GM23338 (cell line): ENCODE results near the gene RSAD1. TPM values are rescaled to one million over a fixed set of nuclear protein-coding genes. Genes with fewer than 3 reads are reported as not detected.

Experiments used
- ATAC-seq: fragments of 200-7000 bp; cut with Tn5 transposase; 3 replicates; pipeline ENCODE4 v1.9.1; 2020
- DNase-seq: peaks from one replicate; pipeline ENCODE4 v3.0.0-alpha.2; 2015; ENCODE audit warnings: low spot score
- H2AFZ ChIP-seq: fragments of 200-600 bp; sonication (generic); 2 replicates; pipeline ENCODE4 v1.8.0; 2016; ENCODE audit warnings: antibody characterized with exemption, mild to moderate bottlenecking, moderate library complexity
- H3F3A ChIP-seq: fragments of 200-600 bp; sonication (generic); replicated peaks from 2 replicates; pipeline ENCODE4 v1.8.0; 2017; ENCODE audit warnings: antibody characterized with exemption, mixed run types, low read depth
- H3K27ac ChIP-seq: fragments of 200-600 bp; sonication (generic); 2 replicates; pipeline ENCODE4 v1.6.1; 2016; ENCODE audit warnings: low read depth
- H3K27me3 ChIP-seq: fragments of 200-600 bp; sonication (generic); 2 replicates; pipeline ENCODE4 v1.8.0; 2016; ENCODE audit warnings: mild to moderate bottlenecking, mixed run types, moderate library complexity; ENCODE audit not compliant: insufficient read depth
- H3K36me3 ChIP-seq: fragments of 200-600 bp; sonication (generic); 2 replicates; pipeline ENCODE4 v1.8.0; 2016; ENCODE audit warnings: mild to moderate bottlenecking; ENCODE audit not compliant: insufficient read depth
- H3K4me1 ChIP-seq: fragments of 200-600 bp; sonication (generic); 2 replicates; pipeline ENCODE4 v1.8.0; 2016; ENCODE audit warnings: mild to moderate bottlenecking, moderate library complexity; ENCODE audit not compliant: insufficient read depth
- H3K4me2 ChIP-seq: fragments of 200-600 bp; sonication (generic); 2 replicates; pipeline ENCODE4 v1.7.1; 2017; ENCODE audit warnings: mixed run types
- H3K4me3 ChIP-seq: fragments of 200-600 bp; sonication (generic); 2 replicates; pipeline ENCODE4 v1.6.1; 2016; ENCODE audit warnings: mixed run types
- H3K79me2 ChIP-seq: fragments of 200-600 bp; sonication (generic); replicated peaks from 2 replicates; pipeline ENCODE4 v1.8.0; 2017; ENCODE audit warnings: mild to moderate bottlenecking; ENCODE audit not compliant: insufficient read depth
- H3K9me2 ChIP-seq: fragments of 200-600 bp; sonication (generic); 2 replicates; pipeline ENCODE4 v1.8.0; 2017; ENCODE audit not compliant: insufficient read depth
- H4K20me1 ChIP-seq: fragments of 200-600 bp; sonication (generic); replicated peaks from 2 replicates; pipeline ENCODE4 v1.8.0; 2017; ENCODE audit warnings: mild to moderate bottlenecking; ENCODE audit not compliant: insufficient read depth
- H3K27ac Mint-ChIP-seq: 2 replicates; pipeline ENCODE4 v1.8.0; 2020; ENCODE audit warnings: inconsistent platforms, mild to moderate bottlenecking, moderate library complexity, mixed read lengths
- H3K27me3 Mint-ChIP-seq: 3 replicates; pipeline ENCODE4 v1.8.0; 2022; ENCODE audit warnings: low read depth, mild to moderate bottlenecking, moderate library complexity, mixed read lengths, inconsistent platforms; ENCODE audit not compliant: insufficient read depth, poor library complexity
- H3K36me3 Mint-ChIP-seq: 3 replicates; pipeline ENCODE4 v1.8.0; 2021; ENCODE audit warnings: low read depth, mild to moderate bottlenecking, inconsistent platforms, moderate library complexity, mixed read lengths
- H3K4me1 Mint-ChIP-seq: 3 replicates; pipeline ENCODE4 v1.8.0; 2020; ENCODE audit warnings: mild to moderate bottlenecking, inconsistent platforms, mixed read lengths
- H3K4me3 Mint-ChIP-seq: 3 replicates; pipeline ENCODE4 v1.8.0; 2021; ENCODE audit warnings: moderate library complexity, mild to moderate bottlenecking, inconsistent platforms, mixed read lengths
- H3K9me3 Mint-ChIP-seq: 3 replicates; pipeline ENCODE4 v1.8.0; 2020; ENCODE audit warnings: moderate library complexity, mild to moderate bottlenecking, inconsistent platforms, mixed read lengths
- CREB1 ChIP-seq: fragments of 250-450 bp; sonication (Bioruptor Pico); IDR thresholded peaks from 2 replicates; pipeline ENCODE4 v1.5.0; 2020; ENCODE audit warnings: low read depth, mild to moderate bottlenecking, moderate library complexity
- EZH2 ChIP-seq: fragments of 200-600 bp; sonication (generic); IDR thresholded peaks from one replicate; pipeline ENCODE4 v1.8.0; 2017; ENCODE audit warnings: antibody characterized with exemption, mild to moderate bottlenecking, low read depth; ENCODE audit not compliant: unreplicated experiment
- EZH2phosphoT487 ChIP-seq: fragments of 200-600 bp; sonication (generic); IDR thresholded peaks from one replicate; pipeline ENCODE4 v1.8.1; 2018; ENCODE audit warnings: antibody characterized with exemption; ENCODE audit not compliant: unreplicated experiment
- JUNB ChIP-seq: IDR thresholded peaks from one replicate; pipeline ENCODE4 v1.6.1; 2016; ENCODE audit warnings: antibody characterized with exemption; ENCODE audit not compliant: unreplicated experiment
- NANOG ChIP-seq: IDR thresholded peaks from 2 replicates; pipeline ENCODE4 v1.6.1; 2016; ENCODE audit warnings: antibody characterized with exemption, borderline replicate concordance
- POLR2AphosphoS5 ChIP-seq: IDR thresholded peaks from 2 replicates; pipeline ENCODE4 v1.6.1; 2016; ENCODE audit warnings: antibody characterized with exemption, low read depth
- STAT1 ChIP-seq: IDR thresholded peaks from one replicate; pipeline ENCODE4 v1.6.1; 2016; ENCODE audit warnings: antibody characterized with exemption; ENCODE audit not compliant: unreplicated experiment
- ZNF114 ChIP-seq: fragments of 250-450 bp; sonication (Bioruptor Pico); IDR thresholded peaks from 2 replicates; pipeline ENCODE4 v1.5.0; 2020; ENCODE audit warnings: mild to moderate bottlenecking, moderate library complexity
- ZNF331 ChIP-seq: fragments of 250-450 bp; sonication (Bioruptor Pico); IDR thresholded peaks from 2 replicates; pipeline ENCODE4 v1.5.0; 2020; ENCODE audit warnings: low read depth, mild to moderate bottlenecking, moderate library complexity
- polyA plus RNA-seq: library from polyadenylated mRNA; unstranded; fragments of >200 nt; fragmentation: Nextera tagmentation; extraction: Ambion mirVana; gene quantifications from 2 replicates; pipeline ENCODE4 v1.2.1, GENCODE V29; 2016
- total RNA-seq: library from RNA; depleted of rRNA; stranded (reverse); fragments of >200 nt; shearing (Covaris generic); gene quantifications from 2 replicates; pipeline ENCODE4 v1.2.3, GENCODE V29; 2014
- TF ChIP-seq, protein P1 (sequence below): IDR thresholded peaks from one replicate; pipeline ENCODE4 v1.6.1; 2018; ENCODE audit warnings: antibody characterized with exemption; ENCODE audit not compliant: unreplicated experiment
- TF ChIP-seq, protein P2 (sequence below), 2 experiments: fragments of 200-600 bp in 1 of 2; sonication (generic) in 1 of 2; conservative IDR thresholded peaks; 2 replicates each; pipeline versions ENCODE4 v1.5.1 to v1.6.1; 2016 to 2017; ENCODE audit warnings: antibody characterized with exemption in 2 of 2, low read depth in 2 of 2, mild to moderate bottlenecking in 2 of 2, moderate library complexity in 1 of 2
- TF ChIP-seq, protein P3 (sequence below): IDR thresholded peaks from 2 replicates; pipeline ENCODE4 v1.6.1; 2016; ENCODE audit warnings: antibody characterized with exemption

Gene RSAD1
- total and polyA plus RNA-seq, 2 experiments from 2014 or later: 18.4 to 28.7 TPM

DNA sequence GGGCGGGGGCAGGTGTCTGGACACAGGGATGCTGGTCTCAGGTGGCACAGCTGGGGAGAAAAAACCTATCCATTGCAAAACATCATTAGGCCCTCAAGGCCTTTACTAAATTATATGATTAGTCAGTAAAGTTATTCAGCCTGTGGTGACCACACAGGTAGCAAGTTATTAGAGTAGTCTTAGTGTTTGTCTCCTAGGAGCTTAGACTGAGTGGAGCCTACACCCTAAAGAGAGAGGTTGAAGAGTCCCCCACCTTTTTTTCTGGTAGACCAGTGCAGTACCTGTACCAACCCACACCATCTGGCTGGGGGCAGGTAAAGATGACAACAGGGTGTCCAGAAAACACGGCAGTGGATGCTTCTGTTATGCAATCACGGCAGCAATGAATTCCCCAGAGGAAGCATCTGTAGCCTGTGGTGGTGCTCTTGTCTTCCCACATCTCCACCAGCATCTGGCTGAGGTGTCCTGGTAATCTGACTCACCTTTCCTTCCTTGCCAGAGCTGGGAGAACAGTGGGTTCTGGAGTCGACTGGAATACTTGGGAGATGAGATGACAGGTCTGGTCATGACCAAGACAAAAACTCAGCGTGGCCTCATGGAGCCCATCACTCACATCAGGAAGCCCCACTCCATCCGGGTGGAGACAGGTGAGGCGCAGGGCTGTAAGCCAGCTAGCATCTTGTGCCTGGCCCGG is 40.6 kb downstream of the RSAD1 start:
- ATAC-seq (no peak), DNase-seq (no peak)

DNA sequence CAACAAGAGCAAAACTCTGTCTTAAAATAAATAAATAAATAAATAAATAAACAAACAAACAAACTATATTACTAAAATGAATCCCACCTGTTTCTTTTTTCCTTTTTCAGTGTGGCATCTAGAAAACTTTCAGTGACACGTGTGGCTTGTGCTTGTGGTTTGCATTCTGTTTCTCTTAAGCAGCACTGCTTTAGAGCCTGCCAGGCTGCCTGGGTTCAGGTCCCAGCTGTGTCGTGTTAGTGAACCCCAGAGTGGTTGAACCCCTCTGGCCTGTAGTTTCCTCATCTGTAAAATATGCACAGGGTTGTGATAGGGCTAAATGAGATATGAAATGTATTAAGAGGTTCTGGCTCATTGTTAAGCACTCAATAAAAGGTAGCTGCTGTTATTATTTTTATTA is 41.8 kb downstream of the RSAD1 start:
- peaks cover 13% of the 10 kb centered on the region for H3K4me1 Mint-ChIP-seq
- peaks cover 7% of the 10 kb centered on the region for H3K27me3 Mint-ChIP-seq
- ATAC-seq (no peak), DNase-seq (no peak)
- H3F3A ChIP-seq: no peaks in the 10 kb centered on the region
- H3K9me2 ChIP-seq: 0 out of 2 replicates have a peak, but pooled peaks cover 2% of the 10 kb centered on the region
- no peak overlapping the region for H3K4me2 ChIP-seq
- no peak overlapping the region for H3K4me3 ChIP-seq
- H3K4me3 Mint-ChIP-seq: no peak overlapping the region
- no peaks in the 10 kb centered on the region for H3K4me1 ChIP-seq
- H4K20me1 ChIP-seq: no peaks in the 10 kb centered on the region
- no peaks in the 10 kb centered on the region for H3K36me3 ChIP-seq
- H2AFZ ChIP-seq: no peak overlapping the region
- no peak overlapping the region for H3K27ac ChIP-seq
- H3K27ac Mint-ChIP-seq: no peak overlapping the region
- H3K79me2 ChIP-seq: no peaks in the 10 kb centered on the region
- H3K27me3 ChIP-seq: no peaks in the 10 kb centered on the region
- H3K36me3 Mint-ChIP-seq: no peaks in the 10 kb centered on the region
- no peaks in the 10 kb centered on the region; the same call in 2 of the 3 replicates for H3K9me3 Mint-ChIP-seq
- TF ChIP-seq JUNB: no peak
- no peak for TF ChIP-seq POLR2AphosphoS5
- TF ChIP-seq, protein P1, sequence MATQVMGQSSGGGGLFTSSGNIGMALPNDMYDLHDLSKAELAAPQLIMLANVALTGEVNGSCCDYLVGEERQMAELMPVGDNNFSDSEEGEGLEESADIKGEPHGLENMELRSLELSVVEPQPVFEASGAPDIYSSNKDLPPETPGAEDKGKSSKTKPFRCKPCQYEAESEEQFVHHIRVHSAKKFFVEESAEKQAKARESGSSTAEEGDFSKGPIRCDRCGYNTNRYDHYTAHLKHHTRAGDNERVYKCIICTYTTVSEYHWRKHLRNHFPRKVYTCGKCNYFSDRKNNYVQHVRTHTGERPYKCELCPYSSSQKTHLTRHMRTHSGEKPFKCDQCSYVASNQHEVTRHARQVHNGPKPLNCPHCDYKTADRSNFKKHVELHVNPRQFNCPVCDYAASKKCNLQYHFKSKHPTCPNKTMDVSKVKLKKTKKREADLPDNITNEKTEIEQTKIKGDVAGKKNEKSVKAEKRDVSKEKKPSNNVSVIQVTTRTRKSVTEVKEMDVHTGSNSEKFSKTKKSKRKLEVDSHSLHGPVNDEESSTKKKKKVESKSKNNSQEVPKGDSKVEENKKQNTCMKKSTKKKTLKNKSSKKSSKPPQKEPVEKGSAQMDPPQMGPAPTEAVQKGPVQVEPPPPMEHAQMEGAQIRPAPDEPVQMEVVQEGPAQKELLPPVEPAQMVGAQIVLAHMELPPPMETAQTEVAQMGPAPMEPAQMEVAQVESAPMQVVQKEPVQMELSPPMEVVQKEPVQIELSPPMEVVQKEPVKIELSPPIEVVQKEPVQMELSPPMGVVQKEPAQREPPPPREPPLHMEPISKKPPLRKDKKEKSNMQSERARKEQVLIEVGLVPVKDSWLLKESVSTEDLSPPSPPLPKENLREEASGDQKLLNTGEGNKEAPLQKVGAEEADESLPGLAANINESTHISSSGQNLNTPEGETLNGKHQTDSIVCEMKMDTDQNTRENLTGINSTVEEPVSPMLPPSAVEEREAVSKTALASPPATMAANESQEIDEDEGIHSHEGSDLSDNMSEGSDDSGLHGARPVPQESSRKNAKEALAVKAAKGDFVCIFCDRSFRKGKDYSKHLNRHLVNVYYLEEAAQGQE: no peak
- TF ChIP-seq, protein P2, sequence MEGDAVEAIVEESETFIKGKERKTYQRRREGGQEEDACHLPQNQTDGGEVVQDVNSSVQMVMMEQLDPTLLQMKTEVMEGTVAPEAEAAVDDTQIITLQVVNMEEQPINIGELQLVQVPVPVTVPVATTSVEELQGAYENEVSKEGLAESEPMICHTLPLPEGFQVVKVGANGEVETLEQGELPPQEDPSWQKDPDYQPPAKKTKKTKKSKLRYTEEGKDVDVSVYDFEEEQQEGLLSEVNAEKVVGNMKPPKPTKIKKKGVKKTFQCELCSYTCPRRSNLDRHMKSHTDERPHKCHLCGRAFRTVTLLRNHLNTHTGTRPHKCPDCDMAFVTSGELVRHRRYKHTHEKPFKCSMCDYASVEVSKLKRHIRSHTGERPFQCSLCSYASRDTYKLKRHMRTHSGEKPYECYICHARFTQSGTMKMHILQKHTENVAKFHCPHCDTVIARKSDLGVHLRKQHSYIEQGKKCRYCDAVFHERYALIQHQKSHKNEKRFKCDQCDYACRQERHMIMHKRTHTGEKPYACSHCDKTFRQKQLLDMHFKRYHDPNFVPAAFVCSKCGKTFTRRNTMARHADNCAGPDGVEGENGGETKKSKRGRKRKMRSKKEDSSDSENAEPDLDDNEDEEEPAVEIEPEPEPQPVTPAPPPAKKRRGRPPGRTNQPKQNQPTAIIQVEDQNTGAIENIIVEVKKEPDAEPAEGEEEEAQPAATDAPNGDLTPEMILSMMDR (conservative IDR thresholded peaks at IDR 0.05; ENCODE audit: low read depth in 2 of 2): no peak
- TF ChIP-seq, protein P3, sequence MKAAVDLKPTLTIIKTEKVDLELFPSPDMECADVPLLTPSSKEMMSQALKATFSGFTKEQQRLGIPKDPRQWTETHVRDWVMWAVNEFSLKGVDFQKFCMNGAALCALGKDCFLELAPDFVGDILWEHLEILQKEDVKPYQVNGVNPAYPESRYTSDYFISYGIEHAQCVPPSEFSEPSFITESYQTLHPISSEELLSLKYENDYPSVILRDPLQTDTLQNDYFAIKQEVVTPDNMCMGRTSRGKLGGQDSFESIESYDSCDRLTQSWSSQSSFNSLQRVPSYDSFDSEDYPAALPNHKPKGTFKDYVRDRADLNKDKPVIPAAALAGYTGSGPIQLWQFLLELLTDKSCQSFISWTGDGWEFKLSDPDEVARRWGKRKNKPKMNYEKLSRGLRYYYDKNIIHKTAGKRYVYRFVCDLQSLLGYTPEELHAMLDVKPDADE: no peak
- TF ChIP-seq NANOG: no peak
- no peak for TF ChIP-seq EZH2
- no peak for TF ChIP-seq STAT1
- TF ChIP-seq CREB1: no peak
- TF ChIP-seq ZNF114 (CRISPR knock-in tag): no peak
- TF ChIP-seq EZH2phosphoT487: no peak
- TF ChIP-seq ZNF331 (CRISPR knock-in tag): no peak

More for the DNA sequence above, 40.6 kb downstream of the RSAD1 start:
- no peaks in the 10 kb centered on the region for H3K27me3 ChIP-seq
- no peaks in the 10 kb centered on the region for H3K79me2 ChIP-seq
- Mint-ChIP-seq H3K27ac (no peak overlapping the region), H3K9me3 (no peaks in the 10 kb centered on the region; the same call in 2 of the 3 replicates), H3K27me3 (peaks cover 7% of the 10 kb centered on the region), H3K4me1 (peaks cover 22% of the 10 kb centered on the region), H3K4me3 (no peak overlapping the region), H3K36me3 (no peaks in the 10 kb centered on the region)
- no peaks in the 10 kb centered on the region for H3K4me1 ChIP-seq
- TF ChIP-seq, protein P2 (conservative IDR thresholded peaks at IDR 0.05; ENCODE audit: low read depth in 2 of 2): no peak
- TF ChIP-seq CREB1: no peak
- 0 out of 2 replicates have a peak, but pooled peaks cover 2% of the 10 kb centered on the region for H3K9me2 ChIP-seq
- no peak overlapping the region for H3K4me3 ChIP-seq
- no peaks in the 10 kb centered on the region for H3K36me3 ChIP-seq
- H3K4me2 ChIP-seq: no peak overlapping the region
- H3F3A ChIP-seq: no peaks in the 10 kb centered on the region
- H3K27ac ChIP-seq: no peak overlapping the region
- H2AFZ ChIP-seq: no peak overlapping the region
- no peaks in the 10 kb centered on the region for H4K20me1 ChIP-seq
